Thoracic aorta (tissue), 2 donors: Measurements from ENCODE around the gene ABTB1. TPM values are rescaled to one million over a fixed set of nuclear protein-coding genes. Genes with fewer than 3 reads are reported as not detected.

ENCODE experiments used
- ATAC-seq: fragments of 150-250 bp; one replicate; pipeline ENCODE4 v1.8.0; 2017; ENCODE audit warnings: low read depth; ENCODE audit not compliant: insufficient number of reproducible peaks, low FRiP score
- DNase-seq: peaks from one replicate; pipeline ENCODE4 v3.0.0-alpha.2; 2020; ENCODE audit warnings: low spot score
- H3K27ac ChIP-seq, 2 donors: fragments of 200-600 bp; sonication (generic); 1 replicate in 1 of 2; 2 replicates in 1 of 2; pipeline ENCODE4 v1.5.1; 2016; ENCODE audit warnings: mild to moderate bottlenecking in 2 of 2, moderate library complexity in 2 of 2
- H3K27me3 ChIP-seq: fragments of 200-600 bp; sonication (generic); replicated peaks from 2 replicates; pipeline ENCODE4 v1.6.0; 2016; ENCODE audit warnings: mild to moderate bottlenecking; ENCODE audit not compliant: insufficient read depth
- H3K36me3 ChIP-seq: fragments of 200-600 bp; sonication (generic); one replicate; pipeline ENCODE4 v1.5.1; 2016
- H3K4me1 ChIP-seq, 2 donors: fragments of 200-600 bp; sonication (generic); 1 replicate in 1 of 2; 2 replicates in 1 of 2; pipeline versions ENCODE4 v1.5.1 to v1.6.0; 2016; ENCODE audit warnings: low read depth in 2 of 2, mild to moderate bottlenecking in 1 of 2; ENCODE audit not compliant: control insufficient read depth in 1 of 2
- H3K4me3 ChIP-seq: fragments of 200-600 bp; sonication (generic); 2 replicates; pipeline ENCODE4 v1.5.1; 2016; ENCODE audit warnings: mild to moderate bottlenecking
- H3K9me3 ChIP-seq: fragments of 200-600 bp; sonication (generic); 2 replicates; pipeline ENCODE4 v1.5.1; 2016
- total RNA-seq, 2 donors: library from RNA; depleted of rRNA; stranded (reverse); fragments of >200 nt; gene quantifications; one replicate each; pipeline versions ENCODE4 v1.1.0 to v1.2.3, GENCODE V29; 2016
- TF ChIP-seq, protein P1 (sequence below): fragments of 200-600 bp; sonication (generic); IDR thresholded peaks from one replicate; pipeline ENCODE4 v1.5.1; 2019; ENCODE audit warnings: antibody characterized with exemption

Gene ABTB1
- total RNA-seq, 2 donors from 2014 or later: 71.7 to 78.7 TPM

DNA sequence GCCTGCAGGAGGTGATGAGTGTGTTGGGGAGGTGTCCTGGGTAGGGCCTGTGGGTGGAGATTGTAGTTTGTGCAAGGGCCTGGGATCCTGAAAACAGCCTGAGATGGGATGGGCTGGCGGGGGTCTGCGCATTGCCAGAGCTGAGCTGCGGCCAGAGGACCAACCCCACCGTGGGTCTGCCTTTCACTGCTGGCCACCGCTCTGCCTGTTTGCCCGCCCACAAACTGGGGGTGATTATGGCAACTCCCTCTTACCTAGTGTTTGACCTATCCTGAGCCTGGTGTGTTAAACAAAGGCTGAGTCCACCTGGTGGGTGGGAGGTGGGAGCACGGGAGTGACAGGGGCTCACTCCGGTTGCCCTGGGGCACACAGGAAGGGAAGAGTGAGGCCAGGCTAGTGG lies 9.8 kb downstream of the ABTB1 start:
- Histone ChIP-seq H3K4me1 (no peaks in the 10 kb centered on the region), H3K4me3 (no peak overlapping the region), H3K27ac (no peak overlapping the region), H3K9me3 (no peaks in the 10 kb centered on the region), H3K36me3 (peaks cover 21% of the 10 kb centered on the region), H3K27me3 (no peaks in the 10 kb centered on the region)
- TF ChIP-seq, protein P1, sequence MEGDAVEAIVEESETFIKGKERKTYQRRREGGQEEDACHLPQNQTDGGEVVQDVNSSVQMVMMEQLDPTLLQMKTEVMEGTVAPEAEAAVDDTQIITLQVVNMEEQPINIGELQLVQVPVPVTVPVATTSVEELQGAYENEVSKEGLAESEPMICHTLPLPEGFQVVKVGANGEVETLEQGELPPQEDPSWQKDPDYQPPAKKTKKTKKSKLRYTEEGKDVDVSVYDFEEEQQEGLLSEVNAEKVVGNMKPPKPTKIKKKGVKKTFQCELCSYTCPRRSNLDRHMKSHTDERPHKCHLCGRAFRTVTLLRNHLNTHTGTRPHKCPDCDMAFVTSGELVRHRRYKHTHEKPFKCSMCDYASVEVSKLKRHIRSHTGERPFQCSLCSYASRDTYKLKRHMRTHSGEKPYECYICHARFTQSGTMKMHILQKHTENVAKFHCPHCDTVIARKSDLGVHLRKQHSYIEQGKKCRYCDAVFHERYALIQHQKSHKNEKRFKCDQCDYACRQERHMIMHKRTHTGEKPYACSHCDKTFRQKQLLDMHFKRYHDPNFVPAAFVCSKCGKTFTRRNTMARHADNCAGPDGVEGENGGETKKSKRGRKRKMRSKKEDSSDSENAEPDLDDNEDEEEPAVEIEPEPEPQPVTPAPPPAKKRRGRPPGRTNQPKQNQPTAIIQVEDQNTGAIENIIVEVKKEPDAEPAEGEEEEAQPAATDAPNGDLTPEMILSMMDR: no peak
- no peak for DNase-seq
- ATAC-seq: no peak

DNA sequence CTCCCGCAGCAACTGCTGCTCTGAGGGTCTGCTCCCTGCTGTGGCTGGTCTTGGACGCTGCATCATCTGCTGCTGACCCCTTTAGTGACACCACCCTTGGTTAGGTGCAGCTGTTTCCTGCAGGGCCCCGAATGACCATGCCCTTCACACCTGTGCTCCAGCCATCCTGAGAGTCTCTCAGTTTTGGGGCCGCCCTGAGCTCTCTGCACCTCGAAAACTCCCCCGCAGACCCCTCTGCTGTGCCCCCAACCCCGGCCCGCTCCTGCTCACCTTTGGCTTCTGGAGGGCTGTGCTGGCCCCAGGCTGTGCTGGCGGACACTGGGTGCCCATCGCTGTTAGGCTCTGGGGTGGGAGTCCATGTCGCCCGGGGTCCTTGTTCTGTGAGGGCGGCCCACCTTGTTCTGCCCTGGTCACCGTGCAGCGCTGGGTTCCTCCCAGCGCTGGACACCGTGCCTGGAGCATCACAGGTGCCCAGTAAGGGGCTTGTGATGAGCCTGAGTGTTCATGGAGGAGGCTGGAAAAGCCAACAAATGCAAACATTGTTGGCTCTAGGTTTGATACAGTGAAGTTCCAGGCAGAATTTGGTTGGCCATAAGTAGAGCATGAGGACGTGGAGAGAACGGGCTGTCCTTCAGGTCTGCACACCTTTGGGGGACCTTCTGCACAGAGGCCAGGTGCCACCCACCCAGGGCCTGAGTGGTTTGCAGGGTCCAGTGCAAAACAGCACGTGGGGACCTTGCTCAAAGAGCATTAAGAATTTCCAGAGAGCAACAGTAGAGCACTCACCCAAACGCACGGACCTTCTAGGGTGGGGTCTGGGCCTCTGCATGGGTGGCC lies 12.3 kb downstream of the ABTB1 start:
- DNase-seq (no peak), ATAC-seq (no peak)
- Histone ChIP-seq H3K36me3 (peaks cover 6% of the 10 kb centered on the region), H3K27me3 (no peaks in the 10 kb centered on the region), H3K9me3 (no peaks in the 10 kb centered on the region), H3K4me1 (peaks cover 12 to 25% of the 10 kb centered on the region in 2 donors), H3K4me3 (no peak overlapping the region), H3K27ac (no peak overlapping the region)
- TF ChIP-seq, protein P1: no peak

DNA sequence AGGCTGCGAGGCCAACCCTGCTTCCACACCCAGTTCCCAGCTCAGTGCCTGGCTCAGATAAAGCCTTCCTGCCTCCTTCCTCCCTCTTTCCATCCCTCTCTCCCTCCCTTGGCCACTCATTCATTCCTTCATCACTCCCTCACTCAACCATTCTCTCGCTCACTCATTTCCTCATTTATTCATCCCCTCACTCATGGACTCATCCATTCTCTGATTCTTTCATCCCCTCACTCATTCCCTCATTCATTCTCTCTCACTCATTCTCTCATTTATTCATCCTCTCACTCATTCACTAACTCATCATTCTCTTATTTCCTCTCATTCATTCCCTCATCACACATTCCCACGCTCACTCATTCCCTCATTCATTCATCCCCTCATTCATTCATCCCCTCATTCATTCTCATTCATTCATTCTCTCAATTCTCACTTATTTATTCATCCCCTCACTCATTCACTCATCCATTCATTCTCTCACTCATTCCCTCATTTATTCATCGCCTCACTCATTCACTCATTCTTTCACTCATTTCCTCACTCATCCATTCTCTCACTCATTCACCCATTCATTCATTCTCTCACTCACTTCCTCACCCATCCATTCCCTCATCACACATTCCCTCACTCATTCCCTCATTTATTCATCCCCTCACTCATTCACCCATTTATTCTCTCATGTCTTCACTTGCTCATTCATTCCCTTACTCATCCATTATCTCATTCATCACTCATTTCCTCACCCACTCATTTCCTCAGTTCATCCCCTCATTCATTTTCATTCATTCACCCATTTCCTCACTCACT lies 13.2 kb downstream of the ABTB1 start:
- TF ChIP-seq, protein P1: no peak
- no peak for DNase-seq
- no peaks in the 10 kb centered on the region for H3K36me3 ChIP-seq
- no peaks in the 10 kb centered on the region for H3K9me3 ChIP-seq
- H3K4me3 ChIP-seq: no peak overlapping the region
- H3K4me1 ChIP-seq: peaks cover 20 to 33% of the 10 kb centered on the region in 2 donors
- no peak for ATAC-seq
- H3K27me3 ChIP-seq: no peaks in the 10 kb centered on the region
- no peak overlapping the region for H3K27ac ChIP-seq

DNA sequence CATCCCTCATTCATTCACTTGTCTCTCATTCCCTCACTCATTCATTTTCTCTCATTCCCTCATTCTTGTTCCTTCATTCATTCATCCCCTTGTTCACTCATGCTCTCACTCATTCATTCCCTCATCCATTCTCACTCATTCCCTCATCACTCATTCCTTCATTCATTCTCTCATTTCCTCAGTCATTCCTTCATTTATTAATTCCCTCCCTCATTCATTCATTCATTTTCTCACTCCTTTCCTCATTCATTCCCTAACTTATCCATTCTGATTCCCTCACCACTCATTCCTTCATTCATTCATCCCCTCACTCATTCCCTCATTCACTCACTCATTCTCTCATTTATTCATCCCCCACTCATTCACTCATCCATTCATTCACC lies 13.8 kb downstream of the ABTB1 start:
- H3K27me3 ChIP-seq: no peaks in the 10 kb centered on the region
- H3K9me3 ChIP-seq: no peaks in the 10 kb centered on the region
- DNase-seq: no peak
- no peak overlapping the region for H3K4me3 ChIP-seq
- peaks cover 20 to 39% of the 10 kb centered on the region in 2 donors for H3K4me1 ChIP-seq
- H3K36me3 ChIP-seq: no peaks in the 10 kb centered on the region
- TF ChIP-seq, protein P1: no peak
- ATAC-seq: no peak
- no peak overlapping the region for H3K27ac ChIP-seq

DNA sequence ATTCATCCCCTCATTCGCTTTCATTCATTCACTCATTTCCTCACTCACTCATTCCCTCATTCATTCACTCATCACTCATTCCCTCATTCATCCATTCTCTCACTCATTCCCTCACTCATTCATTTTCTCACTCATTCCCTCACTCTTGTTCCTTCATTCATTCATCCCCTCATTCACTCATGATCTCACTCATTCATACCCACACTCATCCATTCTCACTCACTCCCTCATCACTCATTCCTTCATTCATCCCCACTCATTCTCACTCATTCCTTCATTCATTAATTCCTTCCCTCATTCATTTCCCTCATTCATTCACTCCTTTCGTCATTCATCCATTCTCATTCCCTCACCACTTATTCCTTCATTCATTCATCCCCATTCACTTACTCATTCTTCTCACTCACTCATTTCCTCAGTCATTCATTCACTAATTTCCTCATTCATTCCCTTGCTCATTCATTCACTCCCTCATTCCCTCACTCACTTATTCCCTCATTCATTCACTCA lies 14.5 kb downstream of the ABTB1 start:
- Histone ChIP-seq H3K36me3 (no peaks in the 10 kb centered on the region), H3K9me3 (no peaks in the 10 kb centered on the region), H3K4me1 (peaks cover 20 to 39% of the 10 kb centered on the region in 2 donors), H3K4me3 (no peak overlapping the region), H3K27me3 (no peaks in the 10 kb centered on the region), H3K27ac (no peak overlapping the region)
- TF ChIP-seq, protein P1: no peak
- ATAC-seq (no peak), DNase-seq (no peak)
